RWPE1 (cell line): Measurements from ENCODE around the gene MBD3.
A peak's percentile ranks its signal among the peaks of the same experiment; 100 is the strongest.

Source experiments
- CTCF ChIA-PET: fragments of 350-600 bp; sonication (Branson Sonifier 250); formaldehyde crosslinking; extraction: SDS; loops from one replicate; lab custom pipeline; 2021; lab: Yijun Ruan, JAX
- POLR2A ChIA-PET: fragments of 400-600 bp; formaldehyde crosslinking; extraction: SDS; loops from one replicate; lab custom pipeline; 2020; ENCODE audit warnings: antibody characterized with exemption; ENCODE audit not compliant: low non-redundant PET; lab: Yijun Ruan, JAX
- DNase-seq: peaks from one replicate; pipeline ENCODE4 v3.0.0; 2012; ENCODE audit warnings: low spot score
- H3K27ac ChIP-seq: fragments of 450-650 bp; 2 replicates; pipeline ENCODE4 v1.5.1; 2017
- CTCF ChIP-seq: fragments of 450-650 bp; conservative IDR thresholded peaks from 2 replicates; pipeline ENCODE4 v1.5.1; 2017; ENCODE audit warnings: low read depth, mild to moderate bottlenecking

Gene MBD3

GRCh38 chr19:1615156-1615765 lies 22.6 kb upstream of the MBD3 start:
- no peak overlapping the region for H3K27ac ChIP-seq
- POLR2A ChIA-PET, result interaction anchor here (0.5 kb wide), 1 partner anchor 9 kb away, joined by 3 read pairs; no protein-coding TSS in a partner anchor
- CTCF ChIA-PET, result no interaction called here
- no peak for DNase-seq
- TF ChIP-seq CTCF, result no peak

- no peak for TF ChIP-seq CTCF
- DNase-seq, result no peak
- ChIA-PET POLR2A (no interaction called here), CTCF (interaction anchor here (0.6 kb wide), 1 partner anchor 16 kb away, joined by 4 read pairs; no protein-coding TSS in a partner anchor)
- H3K27ac ChIP-seq, result peak overlapping the region; percentile 22
Measured at GRCh38 chr19:1613808-1614570, 21.3 kb upstream of the MBD3 start.

- DNase-seq, result no peak
- ChIA-PET CTCF (no interaction called here), POLR2A (no interaction called here)
- H3K27ac ChIP-seq, result peak overlapping the region; percentile 22
- TF ChIP-seq CTCF, result no peak
Measured at GRCh38 chr19:1613146-1613545, 20.5 kb upstream of the MBD3 start.

- TF ChIP-seq CTCF, result no peak
- H3K27ac ChIP-seq, result 0 out of 2 replicates have a peak overlapping the region, but pooled peaks have one; percentile 6
- CTCF ChIA-PET, result no interaction called here
- POLR2A ChIA-PET, result no interaction called here
- DNase-seq, result no peak
Measured at GRCh38 chr19:1612114-1613086, 19.7 kb upstream of the MBD3 start.

- ChIA-PET POLR2A (no interaction called here), CTCF (interaction anchor here (0.7 kb wide), 1 partner anchor 13 kb away, joined by 3 read pairs; no protein-coding TSS in a partner anchor)
- TF ChIP-seq CTCF, result no peak
- peak overlapping the region; percentile 6; the same call in 1 of the 2 replicates for H3K27ac ChIP-seq
- DNase-seq, result no peak
Measured at GRCh38 chr19:1611353-1611752, 18.7 kb upstream of the MBD3 start.

GRCh38 chr19:1610579-1610978 lies 17.9 kb upstream of the MBD3 start:
- no peak for TF ChIP-seq CTCF
- no peak for DNase-seq
- H3K27ac ChIP-seq, result no peak overlapping the region
- ChIA-PET POLR2A (no interaction called here), CTCF (no interaction called here)
